Tibial artery (tissue), 4 donors: Measurements from ENCODE around the gene LMLN.

Experiments used
- DNase-seq, 2 donors: peaks; one replicate each; pipeline ENCODE4 v3.0.0-alpha.2; 2019
- H3K27ac ChIP-seq, 2 donors: fragments of 200-600 bp; sonication (generic) in 1 of 2; 1 replicate in 1 of 2; 2 replicates in 1 of 2; pipeline ENCODE4 v1.5.1; 2018 to 2019; ENCODE audit warnings: mild to moderate bottlenecking in 1 of 2
- H3K27me3 ChIP-seq, 2 donors: fragments of 200-600 bp; sonication (generic) in 1 of 2; one replicate each; pipeline versions ENCODE4 v1.5.1 to v1.6.0; 2016 to 2019
- H3K36me3 ChIP-seq, 3 donors: fragments of 200-600 bp; sonication (generic) in 2 of 3; one replicate each; pipeline ENCODE4 v1.5.1; 2016 to 2019; ENCODE audit warnings: mild to moderate bottlenecking in 2 of 3
- H3K4me1 ChIP-seq, 4 donors: fragments of 200-600 bp; sonication (generic) in 2 of 4; 1 replicate in 3 of 4; 2 replicates in 1 of 4; pipeline ENCODE4 v1.5.1; 2016 to 2019
- H3K4me3 ChIP-seq, 2 donors: fragments of 200-600 bp; sonication (generic) in 1 of 2; 1 replicate in 1 of 2; 2 replicates in 1 of 2; pipeline ENCODE4 v1.5.1; 2018 to 2019; ENCODE audit warnings: mild to moderate bottlenecking in 2 of 2
- H3K9me3 ChIP-seq, 3 donors: fragments of 200-600 bp; sonication (generic) in 1 of 3; one replicate each; pipeline ENCODE4 v1.5.1; 2016 to 2019
- intact Hi-C: fragments of 100-400 bp; cut with DNase I; formaldehyde crosslinking; loops from one replicate; pipeline ENCODE4 v1.15.0; 2023; ENCODE audit warnings: low total_unique reads
- TF ChIP-seq, protein P1 (sequence below), 2 experiments: fragments of 200-600 bp in 1 of 2; fragments of 450-650 bp in 1 of 2; IDR thresholded peaks; one replicate each; pipeline ENCODE4 v1.5.1; 2017 to 2019; ENCODE audit warnings: antibody characterized with exemption in 2 of 2, mild to moderate bottlenecking in 1 of 2, moderate library complexity in 1 of 2

The LMLN gene

DNA sequence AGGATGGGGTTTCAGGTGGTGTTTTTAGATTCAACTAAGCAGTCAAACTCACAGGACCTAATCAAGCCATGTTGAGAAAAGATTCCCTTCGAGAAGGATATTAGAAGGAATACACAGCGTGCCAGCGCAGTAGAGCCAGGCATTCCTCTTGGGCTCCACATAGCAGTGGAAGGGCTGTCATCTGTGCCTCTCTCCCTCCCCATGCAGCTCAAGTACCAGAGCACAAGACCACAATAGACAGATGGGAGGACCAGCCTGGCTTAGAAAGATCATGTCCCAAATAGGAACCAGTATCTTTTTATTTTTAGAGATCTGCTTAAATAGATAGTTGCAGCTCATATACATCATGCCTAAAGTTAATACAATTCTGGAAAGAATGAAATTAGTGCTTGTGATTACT is 37.9 kb downstream of the LMLN start:
- Histone ChIP-seq H3K27me3 (no peaks in the 10 kb centered on the region), H3K36me3 (peaks cover 0 to 42% (median 4%) of the 10 kb centered on the region in 3 donors), H3K4me1 (no peaks in the 10 kb centered on the region), H3K4me3 (no peak overlapping the region), H3K9me3 (no peaks in the 10 kb centered on the region), H3K27ac (no peak overlapping the region)
- TF ChIP-seq, protein P1, sequence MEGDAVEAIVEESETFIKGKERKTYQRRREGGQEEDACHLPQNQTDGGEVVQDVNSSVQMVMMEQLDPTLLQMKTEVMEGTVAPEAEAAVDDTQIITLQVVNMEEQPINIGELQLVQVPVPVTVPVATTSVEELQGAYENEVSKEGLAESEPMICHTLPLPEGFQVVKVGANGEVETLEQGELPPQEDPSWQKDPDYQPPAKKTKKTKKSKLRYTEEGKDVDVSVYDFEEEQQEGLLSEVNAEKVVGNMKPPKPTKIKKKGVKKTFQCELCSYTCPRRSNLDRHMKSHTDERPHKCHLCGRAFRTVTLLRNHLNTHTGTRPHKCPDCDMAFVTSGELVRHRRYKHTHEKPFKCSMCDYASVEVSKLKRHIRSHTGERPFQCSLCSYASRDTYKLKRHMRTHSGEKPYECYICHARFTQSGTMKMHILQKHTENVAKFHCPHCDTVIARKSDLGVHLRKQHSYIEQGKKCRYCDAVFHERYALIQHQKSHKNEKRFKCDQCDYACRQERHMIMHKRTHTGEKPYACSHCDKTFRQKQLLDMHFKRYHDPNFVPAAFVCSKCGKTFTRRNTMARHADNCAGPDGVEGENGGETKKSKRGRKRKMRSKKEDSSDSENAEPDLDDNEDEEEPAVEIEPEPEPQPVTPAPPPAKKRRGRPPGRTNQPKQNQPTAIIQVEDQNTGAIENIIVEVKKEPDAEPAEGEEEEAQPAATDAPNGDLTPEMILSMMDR (IDR thresholded peaks at IDR 0.05) = no peak
- intact Hi-C loops = no loop called here
- DNase-seq = no peak

DNA sequence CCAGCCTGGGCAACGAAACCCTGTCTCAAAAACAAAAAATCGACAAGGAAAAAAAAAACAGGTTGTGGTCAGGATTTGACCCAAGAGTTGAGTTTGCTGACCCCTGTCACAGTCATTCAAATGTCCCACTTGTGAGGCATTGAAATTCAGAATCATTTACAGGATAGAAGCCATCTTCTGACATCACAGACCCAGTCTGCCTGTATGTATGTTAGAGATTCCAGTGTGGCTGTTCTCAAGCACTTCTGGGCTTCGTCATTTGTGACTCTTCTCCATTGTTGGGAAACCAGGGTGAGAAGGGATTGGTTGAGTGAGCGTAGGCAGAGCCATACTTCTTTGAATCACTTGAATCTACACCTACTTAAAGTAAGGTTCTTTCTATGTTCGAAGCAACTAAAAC is 57.1 kb downstream of the LMLN start:
- Histone ChIP-seq H3K4me1 (no peaks in the 10 kb centered on the region), H3K4me3 (no peak overlapping the region), H3K27me3 (no peaks in the 10 kb centered on the region), H3K27ac (no peak overlapping the region), H3K9me3 (no peaks in the 10 kb centered on the region), H3K36me3 (peaks cover 0 to 18% (median 0%) of the 10 kb centered on the region in 3 donors)
- DNase-seq = no peak
- TF ChIP-seq, protein P1 (IDR thresholded peaks at IDR 0.05) = no peak
- intact Hi-C loops = no loop called here

DNA sequence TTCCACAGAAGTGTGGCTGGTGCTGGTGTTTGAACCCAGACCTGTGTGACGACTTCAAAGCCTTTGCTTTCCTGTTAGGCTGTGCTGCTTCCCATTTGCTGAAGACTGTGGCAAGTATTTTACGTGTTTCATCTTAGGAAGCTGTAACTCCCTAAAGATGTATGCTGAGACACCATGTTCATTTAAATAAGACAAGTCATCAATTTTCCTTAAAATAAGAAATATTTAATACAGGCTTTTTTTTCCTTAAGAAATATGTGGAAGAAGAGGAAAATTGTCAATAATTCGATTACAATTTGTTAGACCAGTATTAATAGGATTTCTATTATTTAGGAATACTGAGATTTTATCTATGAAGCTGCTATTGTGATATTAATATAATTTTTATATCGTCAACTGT is 58.4 kb downstream of the LMLN start:
- Histone ChIP-seq H3K27ac (no peak overlapping the region), H3K36me3 (peaks cover 0 to 32% (median 5%) of the 10 kb centered on the region in 3 donors), H3K4me1 (no peaks in the 10 kb centered on the region), H3K9me3 (no peaks in the 10 kb centered on the region), H3K4me3 (no peak overlapping the region), H3K27me3 (no peaks in the 10 kb centered on the region)
- no peak for DNase-seq
- TF ChIP-seq, protein P1 (IDR thresholded peaks at IDR 0.05) = no peak
- intact Hi-C loops = no loop called here

DNA sequence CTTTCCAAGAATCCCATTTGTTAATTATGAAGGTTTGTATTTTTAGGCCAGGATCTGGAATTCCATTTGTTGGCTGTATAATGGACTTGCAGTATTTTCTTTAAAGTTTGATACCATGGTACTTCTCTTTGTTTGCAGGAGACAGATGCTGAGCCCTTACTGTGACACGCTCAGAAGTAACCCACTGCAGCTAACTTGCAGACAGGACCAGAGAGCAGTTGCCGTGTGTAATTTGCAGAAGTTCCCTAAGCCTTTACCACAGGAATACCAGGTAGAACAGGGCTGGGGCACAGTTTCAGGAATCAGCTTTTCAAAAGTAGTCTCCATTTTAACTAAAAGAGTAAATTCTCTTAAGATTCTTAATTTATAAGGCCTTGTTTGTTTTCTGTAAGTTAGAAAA is 59.1 kb downstream of the LMLN start:
- Histone ChIP-seq H3K27ac (no peak overlapping the region), H3K36me3 (peaks cover 0 to 36% (median 5%) of the 10 kb centered on the region in 3 donors), H3K27me3 (no peaks in the 10 kb centered on the region), H3K9me3 (no peaks in the 10 kb centered on the region), H3K4me1 (no peaks in the 10 kb centered on the region), H3K4me3 (no peak overlapping the region)
- TF ChIP-seq, protein P1 (IDR thresholded peaks at IDR 0.05) = no peak
- intact Hi-C loops = no loop called here
- no peak for DNase-seq

DNA sequence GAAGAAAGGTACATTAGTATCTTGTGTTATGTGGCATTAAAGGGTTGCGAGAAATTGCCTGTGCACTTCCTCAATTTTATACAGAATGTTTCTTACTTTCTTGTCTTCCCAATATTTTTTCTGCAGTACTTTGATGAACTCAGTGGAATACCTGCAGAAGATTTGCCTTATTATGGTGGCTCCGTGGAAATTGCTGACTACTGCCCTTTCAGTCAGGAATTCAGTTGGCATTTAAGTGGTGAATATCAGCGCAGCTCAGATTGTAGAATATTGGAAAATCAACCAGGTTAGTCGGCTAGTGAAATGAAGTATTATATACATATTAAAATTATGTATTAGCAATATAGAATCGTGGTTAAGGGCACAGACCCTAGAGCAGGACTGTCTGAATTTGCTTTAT is 61.3 kb downstream of the LMLN start:
- Histone ChIP-seq H3K36me3 (peaks cover 4 to 42% (median 13%) of the 10 kb centered on the region in 3 donors), H3K4me1 (no peaks in the 10 kb centered on the region), H3K27ac (no peak overlapping the region), H3K9me3 (no peaks in the 10 kb centered on the region), H3K4me3 (no peak overlapping the region), H3K27me3 (no peaks in the 10 kb centered on the region)
- TF ChIP-seq, protein P1 (IDR thresholded peaks at IDR 0.05) = no peak
- intact Hi-C loops = no loop called here
- DNase-seq = no peak

DNA sequence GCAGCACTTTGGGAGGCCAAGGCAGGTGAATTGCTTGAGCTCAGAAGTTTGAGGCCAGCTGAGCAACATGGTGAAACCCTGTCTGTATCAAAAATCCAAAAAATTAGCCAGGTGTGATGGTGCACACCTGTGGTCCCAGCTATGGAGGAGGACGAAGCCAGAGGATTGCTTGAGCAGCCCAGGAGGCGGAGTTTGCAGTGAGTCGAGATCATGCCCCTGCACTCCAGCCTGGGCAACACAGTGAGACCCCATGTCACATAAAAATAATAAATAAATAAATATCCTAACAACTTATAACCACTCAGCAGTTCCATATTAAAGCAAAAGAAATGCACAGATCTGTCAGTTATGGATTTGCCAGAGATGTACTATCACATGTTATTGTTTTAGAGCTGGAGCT is 62.6 kb downstream of the LMLN start:
- Histone ChIP-seq H3K36me3 (peaks cover 5 to 50% (median 13%) of the 10 kb centered on the region in 3 donors), H3K4me3 (no peak overlapping the region), H3K27ac (no peak overlapping the region), H3K27me3 (no peaks in the 10 kb centered on the region), H3K9me3 (no peaks in the 10 kb centered on the region), H3K4me1 (no peaks in the 10 kb centered on the region)
- TF ChIP-seq, protein P1 (IDR thresholded peaks at IDR 0.05) = no peak
- intact Hi-C loops = no loop called here
- DNase-seq = no peak
